GM19351 (cell line): ENCODE measurements around the gene SULT2A1.
"Not testable (repeated sequence)": the region's sequence is repeated elsewhere in the genome, so short reads cannot be mapped to it uniquely, and the experiment has no call there.

Experiments used
- ATAC-seq: cut with Tn5 transposase; IDR thresholded peaks from one replicate; pipeline ENCODE4 v1.9.1; 2021; ENCODE audit warnings: mild to moderate bottlenecking, moderate library complexity; ENCODE audit not compliant: unreplicated experiment

SULT2A1 gene, protein sequence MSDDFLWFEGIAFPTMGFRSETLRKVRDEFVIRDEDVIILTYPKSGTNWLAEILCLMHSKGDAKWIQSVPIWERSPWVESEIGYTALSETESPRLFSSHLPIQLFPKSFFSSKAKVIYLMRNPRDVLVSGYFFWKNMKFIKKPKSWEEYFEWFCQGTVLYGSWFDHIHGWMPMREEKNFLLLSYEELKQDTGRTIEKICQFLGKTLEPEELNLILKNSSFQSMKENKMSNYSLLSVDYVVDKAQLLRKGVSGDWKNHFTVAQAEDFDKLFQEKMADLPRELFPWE

DNA sequence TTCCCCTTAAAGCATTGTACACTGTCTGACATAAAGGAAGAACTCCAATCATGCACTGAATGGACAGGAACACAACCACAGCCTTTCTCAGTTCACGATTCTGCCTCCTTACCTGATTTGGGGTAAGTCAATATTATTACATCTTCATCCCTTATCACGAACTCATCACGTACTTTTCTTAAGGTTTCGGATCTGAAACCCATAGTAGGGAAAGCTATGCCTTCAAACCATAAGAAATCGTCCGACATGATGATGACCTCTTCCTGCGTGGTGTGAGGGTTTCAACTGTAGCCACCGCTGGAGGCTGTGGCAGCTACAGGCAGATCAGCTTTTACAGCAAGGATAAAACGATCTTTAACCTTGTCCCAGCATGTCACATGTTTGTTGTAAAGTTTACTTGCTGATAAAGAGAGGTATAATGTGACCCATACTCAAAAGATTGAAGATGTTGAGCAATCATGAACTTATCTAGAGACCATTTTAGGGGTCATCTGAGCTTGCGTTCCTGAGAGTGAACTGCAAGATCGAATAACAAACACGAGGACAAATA lies at the start of gene SULT2A1:
Gene SULT2A1, minus strand, starts transcription at position 306 of the 550 bp plus-strand sequence. Its CDS starts 58 bp downstream, at position 248.
- ATAC-seq = no peak

DNA sequence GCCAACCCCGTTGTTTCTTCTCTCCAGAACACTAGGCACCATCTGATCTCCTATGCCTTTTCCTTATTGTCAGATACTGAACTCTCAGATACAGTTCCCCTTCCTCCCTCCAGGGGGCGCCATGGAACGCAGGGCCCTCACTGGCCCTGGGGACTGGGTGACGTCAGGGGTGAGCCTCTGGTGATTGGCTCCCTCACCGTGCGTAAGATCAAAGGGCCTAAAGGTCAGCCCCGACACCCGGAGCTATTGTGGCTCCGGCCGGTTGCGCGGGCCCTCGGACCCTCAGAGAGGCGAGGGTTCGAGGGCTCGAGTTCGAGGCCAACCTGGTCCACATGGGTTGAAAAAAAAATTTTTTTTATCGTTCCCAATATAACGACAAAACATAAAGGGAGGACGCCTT lies 42.5 kb upstream of the SULT2A1 start:
- ATAC-seq = not testable (repeated sequence)

- ATAC-seq = not testable (repeated sequence)
Observed at GRCh38 chr19:47920107-47920506, 34.0 kb upstream of the SULT2A1 start.

DNA sequence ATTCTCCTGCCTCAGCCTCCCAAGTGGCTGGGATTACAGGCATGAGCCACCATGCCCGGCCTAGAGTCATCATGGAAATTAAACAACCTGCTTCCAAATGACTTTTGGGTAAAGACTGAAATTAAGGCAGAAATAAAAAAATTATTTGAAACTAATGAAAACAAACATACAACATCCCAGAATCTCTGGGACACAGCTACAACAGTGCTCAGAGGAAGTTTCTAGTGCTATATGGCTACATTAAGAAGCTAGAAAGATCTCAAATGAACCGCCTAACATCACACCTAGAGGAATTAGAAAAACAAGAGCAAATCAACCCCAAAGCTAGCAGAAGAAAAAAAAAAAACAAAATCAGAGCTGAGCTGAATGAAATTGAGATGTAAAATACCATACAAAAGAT lies 24.1 kb upstream of the SULT2A1 start:
- ATAC-seq = not testable (repeated sequence)

- not testable (repeated sequence) for ATAC-seq
Observed at GRCh38 chr19:47909350-47909749, 23.2 kb upstream of the SULT2A1 start.

- ATAC-seq = no peak
Observed at GRCh38 chr19:47901370-47901769, 15.3 kb upstream of the SULT2A1 start.

DNA sequence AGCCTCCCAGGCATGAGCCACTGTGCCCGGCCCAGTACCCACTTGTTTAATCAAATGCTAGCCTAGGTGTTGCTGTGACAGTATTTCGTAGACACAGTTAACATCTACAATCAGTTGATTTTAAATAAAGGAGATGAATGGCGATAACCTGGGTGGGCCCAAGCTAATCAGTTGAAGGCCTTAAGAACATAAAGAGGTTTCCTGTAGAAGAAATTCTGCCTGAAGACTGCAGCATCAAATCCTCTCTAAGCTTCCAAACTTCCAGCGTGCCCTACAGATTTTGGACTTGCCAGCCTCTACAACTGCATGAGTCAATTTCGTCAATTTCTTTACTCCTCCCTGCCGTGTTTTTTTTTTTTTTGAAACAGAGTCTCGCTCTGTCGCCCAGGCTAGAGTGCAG lies 13.2 kb upstream of the SULT2A1 start:
- ATAC-seq = no peak

- ATAC-seq = no peak
Observed at GRCh38 chr19:47897861-47898260, 11.7 kb upstream of the SULT2A1 start.

- ATAC-seq = no peak
Observed at GRCh38 chr19:47896773-47897172, 10.7 kb upstream of the SULT2A1 start.

DNA sequence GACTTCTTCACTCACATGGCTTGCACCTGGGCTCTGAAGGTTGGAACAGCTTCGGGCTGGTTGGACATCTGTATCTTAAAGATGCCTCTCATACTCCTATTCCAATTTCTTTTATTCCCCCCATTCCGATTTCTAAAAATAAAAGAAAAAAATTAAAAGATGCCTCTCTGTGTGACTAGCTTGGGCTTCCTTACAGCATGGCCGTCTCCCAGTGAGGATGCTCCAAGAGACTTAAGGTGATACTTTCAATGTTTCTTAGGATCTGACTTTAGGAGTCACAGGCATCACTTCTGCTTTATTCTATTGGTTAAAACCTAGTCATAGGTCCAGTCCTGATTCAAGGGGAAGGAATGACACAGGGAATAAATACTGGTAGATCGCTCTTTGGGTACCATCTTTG lies 9.9 kb upstream of the SULT2A1 start:
- ATAC-seq = no peak

GRCh38 chr19:47895165-47895782 lies 9.2 kb upstream of the SULT2A1 start:
- no peak for ATAC-seq

- ATAC-seq = no peak
Observed at GRCh38 chr19:47891923-47892666, 6.0 kb upstream of the SULT2A1 start.

DNA sequence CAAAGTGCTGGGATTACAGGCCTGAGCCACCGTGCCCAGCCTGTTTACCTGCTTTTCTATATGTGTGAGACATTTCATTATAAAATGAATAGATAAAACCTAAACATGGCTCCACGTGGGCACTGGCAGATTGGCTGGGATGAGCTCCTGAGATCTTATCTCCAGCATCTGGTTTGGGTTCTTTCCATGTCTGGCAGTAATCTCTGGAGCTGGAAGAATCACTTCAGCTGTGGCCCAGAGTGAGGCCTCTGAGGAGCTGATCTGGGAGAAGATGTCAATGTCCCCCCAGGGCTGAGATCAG lies 5.5 kb upstream of the SULT2A1 start:
- ATAC-seq = no peak

- ATAC-seq = no peak
Observed at GRCh38 chr19:47890865-47891621, 4.9 kb upstream of the SULT2A1 start.

- no peak for ATAC-seq
Observed at GRCh38 chr19:47885067-47885463, 1.1 kb downstream of the SULT2A1 start.

DNA sequence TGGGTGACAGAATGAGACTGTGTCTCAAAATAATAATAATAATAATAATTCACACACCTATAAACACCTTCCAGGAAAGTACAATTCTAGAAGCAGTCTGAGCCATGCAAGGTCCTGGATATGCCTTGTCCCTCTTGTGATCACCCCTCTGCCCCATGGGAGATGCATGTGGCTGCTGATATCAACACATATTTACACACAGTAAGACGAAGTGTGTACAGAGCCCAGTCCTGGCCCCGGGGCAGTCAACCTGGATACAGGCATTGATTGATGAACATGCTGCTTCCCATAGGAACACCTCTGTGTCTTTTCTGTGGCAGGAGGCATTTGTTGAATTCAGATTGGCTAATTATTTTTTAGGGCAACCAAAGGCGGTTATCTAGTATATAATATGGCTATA lies 3.2 kb downstream of the SULT2A1 start:
- no peak for ATAC-seq

- ATAC-seq = no peak
Observed at GRCh38 chr19:47881757-47882156, 4.4 kb downstream of the SULT2A1 start.

GRCh38 chr19:47879385-47879784 lies 6.7 kb downstream of the SULT2A1 start:
- not testable (repeated sequence) for ATAC-seq

- ATAC-seq = no peak
Observed at GRCh38 chr19:47878906-47879305, 7.2 kb downstream of the SULT2A1 start.

GRCh38 chr19:47865166-47865565 lies 20.9 kb downstream of the SULT2A1 start:
- no peak for ATAC-seq

- ATAC-seq = no peak
Observed at GRCh38 chr19:47863514-47863936, 22.6 kb downstream of the SULT2A1 start.
